NOMO-1 treated with DMSO at 0.1 percent for 48 hours (cell line): ENCODE data around the gene STARD6.
A peak's percentile ranks its signal among the peaks of the same experiment; 100 is the strongest.
"Not testable (repeated sequence)": the region's sequence is repeated elsewhere in the genome, so short reads cannot be mapped to it uniquely, and the experiment has no call there.

Experiments used
- DNase-seq: peaks from one replicate; lab custom pipeline; 2025; ENCODE audit not compliant: unreplicated experiment; lab: John Stamatoyannopoulos, UW

STARD6 gene

GRCh38 chr18:54351186-54351585 is 6.5 kb downstream of the STARD6 start:
- DNase-seq: no peak

- DNase-seq: no peak
Observed at GRCh38 chr18:54338230-54338629, 19.4 kb downstream of the STARD6 start.

- DNase-seq: no peak
Observed at GRCh38 chr18:54335638-54336173, 22.0 kb downstream of the STARD6 start.

- DNase-seq: peak; percentile 6
Observed at GRCh38 chr18:54330768-54331548, 26.7 kb downstream of the STARD6 start.

GRCh38 chr18:54329787-54330186 is 27.9 kb downstream of the STARD6 start:
- DNase-seq: no peak

- DNase-seq: no peak
Observed at GRCh38 chr18:54327818-54328217, 29.8 kb downstream of the STARD6 start.

GRCh38 chr18:54323970-54324369 is 33.7 kb downstream of the STARD6 start:
- no peak for DNase-seq

- no peak for DNase-seq
Observed at GRCh38 chr18:54323561-54323960, 34.1 kb downstream of the STARD6 start.

- DNase-seq: no peak
Observed at GRCh38 chr18:54316071-54316820, 41.4 kb downstream of the STARD6 start.

GRCh38 chr18:54309564-54309963 is 48.1 kb downstream of the STARD6 start:
- not testable (repeated sequence) for DNase-seq

- no peak for DNase-seq
Observed at GRCh38 chr18:54303408-54303807, 54.2 kb downstream of the STARD6 start.

- not testable (repeated sequence) for DNase-seq
Observed at GRCh38 chr18:54298991-54299390, 58.7 kb downstream of the STARD6 start.

GRCh38 chr18:54296062-54296461 is 61.6 kb downstream of the STARD6 start:
- no peak for DNase-seq

- no peak for DNase-seq
Observed at GRCh38 chr18:54294274-54294673, 63.4 kb downstream of the STARD6 start.

- DNase-seq: no peak
Observed at GRCh38 chr18:54284981-54285785, 72.5 kb downstream of the STARD6 start.

GRCh38 chr18:54284535-54284934 is 73.1 kb downstream of the STARD6 start:
- no peak for DNase-seq

- DNase-seq: no peak
Observed at GRCh38 chr18:54280220-54280569, 77.5 kb downstream of the STARD6 start.

GRCh38 chr18:54279477-54280219 is 78.0 kb downstream of the STARD6 start:
- DNase-seq: no peak

- DNase-seq: no peak
Observed at GRCh38 chr18:54278615-54279014, 79.0 kb downstream of the STARD6 start.

GRCh38 chr18:54277899-54278298 is 79.8 kb downstream of the STARD6 start:
- no peak for DNase-seq
